ENCODE measurements around the gene DET1.
"Not testable (repeated sequence)": the region's sequence is repeated elsewhere in the genome, so short reads cannot be mapped to it uniquely, and the experiment has no call there.

The DET1 gene

GRCh38 chr15:88506628-88507027 lies 39.9 kb downstream of the DET1 start:
- DNase-seq (ENCODE audit: extremely low spot score, insufficient read length, low read depth) (no peak), FAIRE-seq (no peak)

GRCh38 chr15:88505721-88506120 lies 40.8 kb downstream of the DET1 start:
- FAIRE-seq (no peak), DNase-seq (ENCODE audit: extremely low spot score, insufficient read length, low read depth) (no peak)

GRCh38 chr15:88504445-88504844 lies 42.0 kb downstream of the DET1 start:
- no peak for FAIRE-seq
- DNase-seq (ENCODE audit: extremely low spot score, insufficient read length, low read depth), result no peak

- FAIRE-seq, result no peak
- no peak for DNase-seq (ENCODE audit: extremely low spot score, insufficient read length, low read depth)
Measured at GRCh38 chr15:88498996-88499395, 47.5 kb downstream of the DET1 start.

- DNase-seq (ENCODE audit: extremely low spot score, insufficient read length, low read depth) (no peak), FAIRE-seq (no peak)
Measured at GRCh38 chr15:88497109-88497765, 49.2 kb downstream of the DET1 start.

GRCh38 chr15:88493844-88494243 lies 52.6 kb downstream of the DET1 start:
- FAIRE-seq (no peak), DNase-seq (ENCODE audit: extremely low spot score, insufficient read length, low read depth) (no peak)

GRCh38 chr15:88491158-88491557 lies 55.3 kb downstream of the DET1 start:
- DNase-seq (ENCODE audit: extremely low spot score, insufficient read length, low read depth), result no peak
- FAIRE-seq, result no peak

GRCh38 chr15:88490036-88490435 lies 56.4 kb downstream of the DET1 start:
- DNase-seq (ENCODE audit: extremely low spot score, insufficient read length, low read depth) (no peak), FAIRE-seq (no peak)

- DNase-seq (ENCODE audit: extremely low spot score, insufficient read length, low read depth) (no peak), FAIRE-seq (no peak)
Measured at GRCh38 chr15:88489321-88489720, 57.2 kb downstream of the DET1 start.

- FAIRE-seq (no peak), DNase-seq (ENCODE audit: extremely low spot score, insufficient read length, low read depth) (no peak)
Measured at GRCh38 chr15:88487796-88488523, 58.5 kb downstream of the DET1 start.

GRCh38 chr15:88487178-88487795 lies 59.2 kb downstream of the DET1 start:
- no peak for FAIRE-seq
- no peak for DNase-seq (ENCODE audit: extremely low spot score, insufficient read length, low read depth)

GRCh38 chr15:88484682-88485331 lies 61.7 kb downstream of the DET1 start:
- DNase-seq (ENCODE audit: extremely low spot score, insufficient read length, low read depth), result no peak
- no peak for FAIRE-seq

- DNase-seq (ENCODE audit: extremely low spot score, insufficient read length, low read depth) (no peak), FAIRE-seq (no peak)
Measured at GRCh38 chr15:88482263-88482662, 64.2 kb downstream of the DET1 start.

- FAIRE-seq (no peak), DNase-seq (ENCODE audit: extremely low spot score, insufficient read length, low read depth) (no peak)
Measured at GRCh38 chr15:88480981-88481380, 65.5 kb downstream of the DET1 start.

GRCh38 chr15:88479169-88479568 lies 67.3 kb downstream of the DET1 start:
- FAIRE-seq, result no peak

GRCh38 chr15:88477904-88478303 lies 68.6 kb downstream of the DET1 start:
- FAIRE-seq, result no peak
- no peak for DNase-seq (ENCODE audit: extremely low spot score, insufficient read length, low read depth)

More at GRCh38 chr15:88479169-88479568, 67.3 kb downstream of the DET1 start:
- no peak for DNase-seq (ENCODE audit: extremely low spot score, insufficient read length, low read depth)

GRCh38 chr15:88477126-88477525 lies 69.4 kb downstream of the DET1 start:
- DNase-seq (ENCODE audit: extremely low spot score, insufficient read length, low read depth), result no peak
- no peak for FAIRE-seq

GRCh38 chr15:88476635-88477060 lies 69.8 kb downstream of the DET1 start:
- FAIRE-seq (peak; percentile 69), DNase-seq (ENCODE audit: extremely low spot score, insufficient read length, low read depth) (peak; percentile 22)

GRCh38 chr15:88473661-88474293 lies 72.7 kb downstream of the DET1 start:
- DNase-seq (ENCODE audit: extremely low spot score, insufficient read length, low read depth); FAIRE-seq: not testable (repeated sequence)

- DNase-seq (ENCODE audit: extremely low spot score, insufficient read length, low read depth) (no peak), FAIRE-seq (no peak)
Measured at GRCh38 chr15:88472225-88472624, 74.3 kb downstream of the DET1 start.

Data from GM18507 (cell line).